Breast epithelium (tissue), 4 donors: Measurements from ENCODE around the gene C1orf232. TPM values are rescaled to one million over a fixed set of nuclear protein-coding genes. Genes with fewer than 3 reads are reported as not detected.

Source experiments
- DNase-seq, 2 donors: peaks; one replicate each; pipeline ENCODE4 v3.0.0-alpha.2; 2019; ENCODE audit warnings: low spot score in 2 of 2
- H3K27ac ChIP-seq, 2 donors: fragments of 200-600 bp; sonication (generic) in 1 of 2; one replicate each; pipeline ENCODE4 v1.5.1; 2016 to 2019; ENCODE audit warnings: mild to moderate bottlenecking in 1 of 2
- H3K27me3 ChIP-seq, 2 donors: fragments of 200-600 bp; sonication (generic) in 1 of 2; one replicate each; pipeline versions ENCODE4 v1.5.1 to v1.6.0; 2017 to 2019; ENCODE audit warnings: control low read depth in 1 of 2, mild to moderate bottlenecking in 1 of 2
- H3K36me3 ChIP-seq: fragments of 200-600 bp; one replicate; pipeline ENCODE4 v1.5.1; 2019
- H3K4me1 ChIP-seq, 2 donors: fragments of 200-600 bp; sonication (generic); one replicate each; pipeline ENCODE4 v1.5.1; 2016 to 2019; ENCODE audit warnings: control low read depth in 1 of 2
- H3K4me3 ChIP-seq, 3 donors: fragments of 200-600 bp; sonication (generic); 1 replicate in 2 of 3; 2 replicates in 1 of 3; pipeline ENCODE4 v1.5.1; 2016 to 2019; ENCODE audit warnings: mild to moderate bottlenecking in 3 of 3, moderate library complexity in 2 of 3
- H3K9me3 ChIP-seq, 2 donors: fragments of 200-600 bp; sonication (generic) in 1 of 2; one replicate each; pipeline ENCODE4 v1.5.1; 2016 to 2019; ENCODE audit warnings: control low read depth in 1 of 2
- CTCF ChIP-seq, 3 donors: fragments of 450-650 bp; IDR thresholded peaks; one replicate each; pipeline ENCODE4 v1.5.1; 2016 to 2017; ENCODE audit warnings: antibody characterized with exemption in 3 of 3, mild to moderate bottlenecking in 3 of 3, moderate library complexity in 3 of 3
- POLR2A ChIP-seq: fragments of 450-650 bp; IDR thresholded peaks from one replicate; pipeline ENCODE4 v1.6.1; 2016; ENCODE audit warnings: antibody characterized with exemption, mild to moderate bottlenecking, moderate library complexity
- POLR2AphosphoS5 ChIP-seq, 3 donors: sonication (generic); formaldehyde crosslinking; IDR thresholded peaks; one replicate each; pipeline ENCODE4 v1.6.1; 2017; ENCODE audit warnings: antibody characterized with exemption in 3 of 3
- intact Hi-C: fragments of 100-400 bp; cut with DNase I; formaldehyde crosslinking; loops from one replicate; pipeline ENCODE4 v1.15.1; 2023; ENCODE audit warnings: low total_unique reads
- total RNA-seq, 3 donors: library from RNA; depleted of rRNA; stranded (reverse); fragments of >200 nt; gene quantifications; one replicate each; pipeline ENCODE4 v1.1.0, GENCODE V29; 2016

Gene C1orf232
- total RNA-seq, 3 donors from 2014 or later, result not detected

- H3K36me3 ChIP-seq, result no peaks in the 10 kb centered on the region
- intact Hi-C loops, result no loop called here
Measured at GRCh38 chr1:26114165-26114927, 54.4 kb downstream of the C1orf232 start.

More at GRCh38 chr1:26114165-26114927, 54.4 kb downstream of the C1orf232 start:
- no peak for DNase-seq
- no peak for TF ChIP-seq POLR2AphosphoS5 (IDR thresholded peaks at IDR 0.05)
- TF ChIP-seq CTCF (IDR thresholded peaks at IDR 0.05), result no peak
- no peak for TF ChIP-seq POLR2A
- H3K27ac ChIP-seq, result no peak overlapping the region
- no peak overlapping the region for H3K4me3 ChIP-seq
- H3K9me3 ChIP-seq, result no peaks in the 10 kb centered on the region
- H3K4me1 ChIP-seq, result peaks cover 3 to 7% of the 10 kb centered on the region in 2 donors
- no peaks in the 10 kb centered on the region for H3K27me3 ChIP-seq

Other genes with a start within 250 kb of the C1orf232 start
- gene PAFAH2, start 170.9 kb downstream of the C1orf232 start, total RNA-seq, result 10 to 100 TPM in 1 of 3 donors, 1 to 10 TPM in 2; 8.2 to 19.9 (median 9.8) TPM
- gene EXTL1, start 147.2 kb downstream of the C1orf232 start, total RNA-seq, result 1 to 10 TPM in 1 of 3 donors, under 1 TPM in 1, not detected in 1; 0.98 to 2.8 TPM
- 1 to 10 TPM in 1 of 3 donors, under 1 TPM in 2; 0.16 to 1.3 (median 0.33) TPM for gene SLC30A2, start 122.8 kb downstream of the C1orf232 start, total RNA-seq
- gene TRIM63, start 101.3 kb downstream of the C1orf232 start, total RNA-seq, result 1 to 10 TPM in 2 of 3 donors, not detected in 1; 2.2 to 4.0 TPM
- gene PDIK1L, start 57.1 kb downstream of the C1orf232 start, total RNA-seq, result 10 to 100 TPM in 1 of 3 donors, 1 to 10 TPM in 2; 9.2 to 17.3 (median 9.3) TPM
- 1 to 10 TPM; 3.4 to 9.1 (median 6.2) TPM for gene FAM110D, start 9.9 kb downstream of the C1orf232 start, total RNA-seq
- gene ZNF593, start 945 bp upstream of the C1orf232 start, total RNA-seq, result 10 to 100 TPM; 26.4 to 39.7 (median 31.9) TPM
- gene ZNF593OS, start 2.9 kb upstream of the C1orf232 start, total RNA-seq, result not detected
- 10 to 100 TPM in 2 of 3 donors, 1 to 10 TPM in 1; 2.2 to 28.2 (median 22.3) TPM for gene CNKSR1, start 8.5 kb upstream of the C1orf232 start, total RNA-seq
- not detected for gene CATSPER4, start 21.6 kb upstream of the C1orf232 start, total RNA-seq
- 10 to 100 TPM in 1 of 3 donors, 1 to 10 TPM in 2; 4.8 to 11.7 (median 7.5) TPM for gene CEP85, start 65.2 kb upstream of the C1orf232 start, total RNA-seq
- 10 to 100 TPM; 27.5 to 55.7 (median 50.1) TPM for gene SH3BGRL3, start 111.1 kb upstream of the C1orf232 start, total RNA-seq
- 10 to 100 TPM; 15.0 to 25.5 (median 24.9) TPM for gene UBXN11, start 137.7 kb upstream of the C1orf232 start, total RNA-seq
- 10 to 100 TPM in 2 of 3 donors, 1 to 10 TPM in 1; 8.3 to 12.8 (median 12.3) TPM for gene CD52, start 149.0 kb upstream of the C1orf232 start, total RNA-seq
- gene CRYBG2, start 185.2 kb upstream of the C1orf232 start, total RNA-seq, result under 1 TPM in 1 of 3 donors, not detected in 2; 0.66 TPM
- gene ZNF683, start 203.8 kb upstream of the C1orf232 start, total RNA-seq, result under 1 TPM in 2 of 3 donors, not detected in 1; 0.48 to 0.59 TPM
- not detected for gene LIN28A, start 241.9 kb upstream of the C1orf232 start, total RNA-seq